GM23338 (cell line): ENCODE results near the gene SPECC1L. TPM values are rescaled to one million over a fixed set of nuclear protein-coding genes. Genes with fewer than 3 reads are reported as not detected.

ENCODE experiments used
- ATAC-seq: fragments of 200-7000 bp; cut with Tn5 transposase; 3 replicates; pipeline ENCODE4 v1.9.1; 2020
- DNase-seq: peaks from one replicate; pipeline ENCODE4 v3.0.0-alpha.2; 2015; ENCODE audit warnings: low spot score
- H2AFZ ChIP-seq: fragments of 200-600 bp; sonication (generic); 2 replicates; pipeline ENCODE4 v1.8.0; 2016; ENCODE audit warnings: antibody characterized with exemption, mild to moderate bottlenecking, moderate library complexity
- H3F3A ChIP-seq: fragments of 200-600 bp; sonication (generic); replicated peaks from 2 replicates; pipeline ENCODE4 v1.8.0; 2017; ENCODE audit warnings: antibody characterized with exemption, mixed run types, low read depth
- H3K27ac ChIP-seq: fragments of 200-600 bp; sonication (generic); 2 replicates; pipeline ENCODE4 v1.6.1; 2016; ENCODE audit warnings: low read depth
- H3K27me3 ChIP-seq: fragments of 200-600 bp; sonication (generic); 2 replicates; pipeline ENCODE4 v1.8.0; 2016; ENCODE audit warnings: mild to moderate bottlenecking, mixed run types, moderate library complexity; ENCODE audit not compliant: insufficient read depth
- H3K36me3 ChIP-seq: fragments of 200-600 bp; sonication (generic); 2 replicates; pipeline ENCODE4 v1.8.0; 2016; ENCODE audit warnings: mild to moderate bottlenecking; ENCODE audit not compliant: insufficient read depth
- H3K4me1 ChIP-seq: fragments of 200-600 bp; sonication (generic); 2 replicates; pipeline ENCODE4 v1.8.0; 2016; ENCODE audit warnings: mild to moderate bottlenecking, moderate library complexity; ENCODE audit not compliant: insufficient read depth
- H3K4me2 ChIP-seq: fragments of 200-600 bp; sonication (generic); 2 replicates; pipeline ENCODE4 v1.7.1; 2017; ENCODE audit warnings: mixed run types
- H3K4me3 ChIP-seq: fragments of 200-600 bp; sonication (generic); 2 replicates; pipeline ENCODE4 v1.6.1; 2016; ENCODE audit warnings: mixed run types
- H3K79me2 ChIP-seq: fragments of 200-600 bp; sonication (generic); replicated peaks from 2 replicates; pipeline ENCODE4 v1.8.0; 2017; ENCODE audit warnings: mild to moderate bottlenecking; ENCODE audit not compliant: insufficient read depth
- H3K9me2 ChIP-seq: fragments of 200-600 bp; sonication (generic); 2 replicates; pipeline ENCODE4 v1.8.0; 2017; ENCODE audit not compliant: insufficient read depth
- H4K20me1 ChIP-seq: fragments of 200-600 bp; sonication (generic); replicated peaks from 2 replicates; pipeline ENCODE4 v1.8.0; 2017; ENCODE audit warnings: mild to moderate bottlenecking; ENCODE audit not compliant: insufficient read depth
- H3K27ac Mint-ChIP-seq: 2 replicates; pipeline ENCODE4 v1.8.0; 2020; ENCODE audit warnings: inconsistent platforms, mild to moderate bottlenecking, moderate library complexity, mixed read lengths
- H3K27me3 Mint-ChIP-seq: 3 replicates; pipeline ENCODE4 v1.8.0; 2022; ENCODE audit warnings: low read depth, mild to moderate bottlenecking, moderate library complexity, mixed read lengths, inconsistent platforms; ENCODE audit not compliant: insufficient read depth, poor library complexity
- H3K36me3 Mint-ChIP-seq: 3 replicates; pipeline ENCODE4 v1.8.0; 2021; ENCODE audit warnings: low read depth, mild to moderate bottlenecking, inconsistent platforms, moderate library complexity, mixed read lengths
- H3K4me1 Mint-ChIP-seq: 3 replicates; pipeline ENCODE4 v1.8.0; 2020; ENCODE audit warnings: mild to moderate bottlenecking, inconsistent platforms, mixed read lengths
- H3K4me3 Mint-ChIP-seq: 3 replicates; pipeline ENCODE4 v1.8.0; 2021; ENCODE audit warnings: moderate library complexity, mild to moderate bottlenecking, inconsistent platforms, mixed read lengths
- H3K9me3 Mint-ChIP-seq: 3 replicates; pipeline ENCODE4 v1.8.0; 2020; ENCODE audit warnings: moderate library complexity, mild to moderate bottlenecking, inconsistent platforms, mixed read lengths
- CTCF ChIP-seq, 2 experiments: fragments of 200-600 bp in 1 of 2; sonication (generic) in 1 of 2; conservative IDR thresholded peaks; 2 replicates each; pipeline versions ENCODE4 v1.5.1 to v1.6.1; 2016 to 2017; ENCODE audit warnings: antibody characterized with exemption in 2 of 2, low read depth in 2 of 2, mild to moderate bottlenecking in 2 of 2, moderate library complexity in 1 of 2
- EZH2 ChIP-seq: fragments of 200-600 bp; sonication (generic); IDR thresholded peaks from one replicate; pipeline ENCODE4 v1.8.0; 2017; ENCODE audit warnings: antibody characterized with exemption, mild to moderate bottlenecking, low read depth; ENCODE audit not compliant: unreplicated experiment
- EZH2phosphoT487 ChIP-seq: fragments of 200-600 bp; sonication (generic); IDR thresholded peaks from one replicate; pipeline ENCODE4 v1.8.1; 2018; ENCODE audit warnings: antibody characterized with exemption; ENCODE audit not compliant: unreplicated experiment
- JUNB ChIP-seq: IDR thresholded peaks from one replicate; pipeline ENCODE4 v1.6.1; 2016; ENCODE audit warnings: antibody characterized with exemption; ENCODE audit not compliant: unreplicated experiment
- REST ChIP-seq: IDR thresholded peaks from one replicate; pipeline ENCODE4 v1.6.1; 2018; ENCODE audit warnings: antibody characterized with exemption; ENCODE audit not compliant: unreplicated experiment
- STAT1 ChIP-seq: IDR thresholded peaks from one replicate; pipeline ENCODE4 v1.6.1; 2016; ENCODE audit warnings: antibody characterized with exemption; ENCODE audit not compliant: unreplicated experiment
- ZNF331 ChIP-seq: fragments of 250-450 bp; sonication (Bioruptor Pico); IDR thresholded peaks from 2 replicates; pipeline ENCODE4 v1.5.0; 2020; ENCODE audit warnings: low read depth, mild to moderate bottlenecking, moderate library complexity
- ZNF462 ChIP-seq: fragments of 250-450 bp; sonication (Bioruptor Pico); IDR thresholded peaks from 2 replicates; pipeline ENCODE4 v1.5.0; 2020; ENCODE audit warnings: mild to moderate bottlenecking, moderate library complexity
- polyA plus RNA-seq: library from polyadenylated mRNA; unstranded; fragments of >200 nt; fragmentation: Nextera tagmentation; extraction: Ambion mirVana; gene quantifications from 2 replicates; pipeline ENCODE4 v1.2.1, GENCODE V29; 2016
- total RNA-seq: library from RNA; depleted of rRNA; stranded (reverse); fragments of >200 nt; shearing (Covaris generic); gene quantifications from 2 replicates; pipeline ENCODE4 v1.2.3, GENCODE V29; 2014

SPECC1L gene
- total and polyA plus RNA-seq, 2 experiments from 2014 or later, result 24.3 to 44.7 TPM

GRCh38 chr22:24453853-24454252 is 183.2 kb downstream of the SPECC1L start:
- DNase-seq, result no peak
- H3K27ac Mint-ChIP-seq, result no peak overlapping the region
- Histone ChIP-seq H3K79me2 (no peaks in the 10 kb centered on the region), H3K27ac (no peak overlapping the region), H3K27me3 (no peaks in the 10 kb centered on the region), H3K4me3 (no peak overlapping the region), H3K9me2 (0 out of 2 replicates have a peak, but pooled peaks cover under 1% of the 10 kb centered on the region), H4K20me1 (no peaks in the 10 kb centered on the region), H3K4me2 (no peak overlapping the region), H3F3A (no peaks in the 10 kb centered on the region), H2AFZ (no peak overlapping the region), H3K4me1 (0 out of 2 replicates have a peak, but pooled peaks cover 4% of the 10 kb centered on the region), H3K36me3 (no peaks in the 10 kb centered on the region)
- H3K9me3 Mint-ChIP-seq, result no peaks in the 10 kb centered on the region
- H3K27me3 Mint-ChIP-seq, result peaks cover 4% of the 10 kb centered on the region
- no peaks in the 10 kb centered on the region for H3K36me3 Mint-ChIP-seq
- TF ChIP-seq EZH2 (no peak), CTCF (conservative IDR thresholded peaks at IDR 0.05; ENCODE audit: low read depth in 2 of 2) (no peak), ZNF331 (no peak)
- no peak overlapping the region for H3K4me3 Mint-ChIP-seq
- no peak for ATAC-seq
- peaks cover 5% of the 10 kb centered on the region for H3K4me1 Mint-ChIP-seq

GRCh38 chr22:24455039-24455438 is 184.4 kb downstream of the SPECC1L start:
- H3K36me3 ChIP-seq, result no peaks in the 10 kb centered on the region
- Mint-ChIP-seq H3K27ac (no peak overlapping the region), H3K4me3 (no peak overlapping the region), H3K27me3 (peaks cover 4% of the 10 kb centered on the region), H3K36me3 (no peaks in the 10 kb centered on the region), H3K9me3 (no peaks in the 10 kb centered on the region), H3K4me1 (peaks cover 8% of the 10 kb centered on the region)
- H3K4me1 ChIP-seq, result peaks cover 4% of the 10 kb centered on the region; the same call in 1 of the 2 replicates
- no peak for DNase-seq
- no peak overlapping the region for H3K4me2 ChIP-seq
- H3K27me3 ChIP-seq, result no peaks in the 10 kb centered on the region
- no peak overlapping the region for H3K27ac ChIP-seq
- H2AFZ ChIP-seq, result no peak overlapping the region
- no peaks in the 10 kb centered on the region for H3F3A ChIP-seq
- H3K9me2 ChIP-seq, result no peaks in the 10 kb centered on the region
- no peak overlapping the region for H3K4me3 ChIP-seq
- no peaks in the 10 kb centered on the region for H3K79me2 ChIP-seq
- ATAC-seq, result no peak
- H4K20me1 ChIP-seq, result no peaks in the 10 kb centered on the region
- no peak for TF ChIP-seq CTCF (conservative IDR thresholded peaks at IDR 0.05; ENCODE audit: low read depth in 2 of 2)
- TF ChIP-seq STAT1, result no peak
- no peak for TF ChIP-seq EZH2
- TF ChIP-seq EZH2phosphoT487, result no peak
- TF ChIP-seq JUNB, result no peak
- no peak for TF ChIP-seq REST
- TF ChIP-seq ZNF462 (CRISPR knock-in tag), result no peak
